GM21786 (cell line): ENCODE results near the gene CCDC78.

ENCODE experiments used
- ATAC-seq: cut with Tn5 transposase; IDR thresholded peaks from one replicate; pipeline ENCODE4 v1.9.1; 2021; ENCODE audit not compliant: unreplicated experiment

CCDC78 gene

DNA sequence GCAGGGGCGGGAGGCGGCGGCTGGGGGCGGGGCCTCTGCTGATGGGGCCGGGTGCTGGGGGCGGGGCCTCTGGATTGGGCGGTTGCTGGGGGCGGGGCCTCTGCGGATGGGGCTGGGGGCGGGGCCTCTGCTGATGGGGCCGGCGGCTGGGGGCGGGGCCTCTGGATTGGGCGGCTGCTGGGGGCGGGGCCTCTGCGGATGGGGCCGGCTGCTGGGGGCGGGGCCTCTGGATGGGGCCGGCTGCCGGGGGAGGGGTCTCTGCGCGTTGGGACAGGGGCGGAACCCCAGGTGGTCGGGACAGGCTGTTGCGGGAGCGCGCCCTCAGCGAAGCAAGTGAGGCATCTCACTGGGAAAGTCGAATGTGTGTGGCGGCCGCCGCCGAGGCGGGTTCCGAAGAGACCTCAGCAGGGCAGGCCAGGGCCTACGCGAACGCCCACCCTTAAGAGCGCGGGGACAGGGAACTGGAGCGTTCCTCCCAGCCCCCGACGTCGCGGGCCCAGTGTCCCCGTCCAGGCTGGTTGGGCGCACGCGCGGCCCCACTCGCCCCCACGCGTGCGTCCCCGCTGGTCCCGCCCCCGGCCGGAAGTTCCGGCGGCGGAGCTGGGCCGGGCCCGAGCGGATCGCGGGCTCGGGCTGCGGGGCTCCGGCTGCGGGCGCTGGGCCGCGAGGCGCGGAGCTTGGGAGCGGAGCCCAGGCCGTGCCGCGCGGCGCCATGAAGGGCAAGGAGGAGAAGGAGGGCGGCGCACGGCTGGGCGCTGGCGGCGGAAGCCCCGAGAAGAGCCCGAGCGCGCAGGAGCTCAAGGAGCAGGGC lies 46.2 kb downstream of the CCDC78 start, which contains the start of gene STUB1:
Gene STUB1, plus strand, starts transcription at position 597 of the 811 bp plus-strand sequence. Its CDS starts 116 bp downstream, at position 713.
- ATAC-seq: peak; percentile 37

DNA sequence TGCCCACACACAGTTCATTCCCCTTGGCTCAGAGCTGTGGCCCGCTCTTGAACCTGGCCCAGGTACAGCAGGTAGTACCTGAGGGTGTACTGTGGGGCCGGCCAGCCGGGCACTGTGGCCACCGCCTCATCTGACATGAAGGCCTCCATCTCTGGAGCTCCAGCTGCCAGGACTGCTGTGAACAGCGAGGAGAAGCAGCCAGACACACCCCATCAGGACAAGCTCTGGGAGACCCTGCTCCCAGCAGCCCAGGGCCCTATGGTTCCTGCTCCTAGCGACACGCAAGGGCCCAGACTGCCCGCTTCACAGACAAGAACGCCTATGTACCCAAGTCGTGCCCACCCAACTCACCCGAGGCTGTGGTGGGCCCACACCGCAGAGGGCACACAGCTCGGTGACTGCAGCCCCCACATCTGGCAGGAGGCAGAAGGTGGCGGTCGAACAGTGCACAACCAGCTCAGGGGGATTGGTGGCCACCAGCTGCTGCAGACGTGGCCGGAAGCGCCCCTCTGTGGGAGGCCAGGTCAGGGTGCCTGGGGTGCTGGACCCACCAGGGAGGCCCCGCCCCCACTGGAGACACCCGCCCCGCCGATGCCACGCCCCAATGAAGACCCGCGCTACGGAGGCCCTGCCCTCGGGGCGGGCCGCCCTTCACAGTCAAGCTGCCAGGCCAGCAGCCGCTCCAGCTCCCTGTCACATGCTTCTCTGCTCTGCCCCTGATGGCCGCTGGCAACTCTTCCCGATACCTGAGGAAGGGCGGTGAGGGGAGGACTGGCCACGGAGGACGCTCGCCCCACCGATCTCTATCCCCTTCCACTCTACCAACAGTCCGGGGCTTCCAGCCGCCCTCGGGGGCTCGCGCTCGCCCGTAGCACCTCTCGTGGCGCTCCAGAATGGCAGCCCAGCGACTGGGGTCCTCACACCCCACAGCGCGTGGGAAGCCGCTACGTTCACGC lies 47.1 kb downstream of the CCDC78 start:
- no peak for ATAC-seq

DNA sequence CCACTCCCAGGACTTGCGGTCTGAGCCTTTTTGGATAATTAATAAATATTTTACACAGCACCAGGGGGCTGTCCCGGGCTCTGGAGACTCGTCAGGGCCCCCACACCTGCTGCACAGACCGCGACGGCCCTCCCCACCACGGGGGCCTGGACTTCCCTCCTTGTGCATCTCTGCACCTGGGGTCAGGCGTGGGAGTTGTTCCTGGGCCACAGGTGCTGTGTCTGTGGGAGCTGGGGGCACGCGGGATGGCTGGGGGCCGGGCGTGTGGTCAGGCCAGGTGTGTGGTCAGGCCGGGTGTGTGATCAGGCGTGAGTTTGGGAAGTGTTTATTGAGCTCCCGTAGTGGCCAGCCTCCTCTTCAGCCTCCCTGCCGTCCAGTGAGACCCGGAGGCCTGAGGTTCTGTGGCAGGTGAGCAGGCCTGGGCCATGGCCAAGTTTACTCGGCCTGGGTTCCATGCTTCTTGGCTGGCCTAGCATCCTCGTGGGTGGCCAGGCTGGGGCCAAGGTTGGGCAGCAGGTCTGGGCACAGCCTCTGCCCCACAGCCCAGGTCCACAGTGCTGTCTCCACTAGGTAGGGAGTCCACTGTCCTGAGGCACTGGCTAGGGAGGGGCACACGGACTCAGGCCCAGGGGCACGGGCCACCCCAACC lies 47.9 kb downstream of the CCDC78 start:
- ATAC-seq: no peak

DNA sequence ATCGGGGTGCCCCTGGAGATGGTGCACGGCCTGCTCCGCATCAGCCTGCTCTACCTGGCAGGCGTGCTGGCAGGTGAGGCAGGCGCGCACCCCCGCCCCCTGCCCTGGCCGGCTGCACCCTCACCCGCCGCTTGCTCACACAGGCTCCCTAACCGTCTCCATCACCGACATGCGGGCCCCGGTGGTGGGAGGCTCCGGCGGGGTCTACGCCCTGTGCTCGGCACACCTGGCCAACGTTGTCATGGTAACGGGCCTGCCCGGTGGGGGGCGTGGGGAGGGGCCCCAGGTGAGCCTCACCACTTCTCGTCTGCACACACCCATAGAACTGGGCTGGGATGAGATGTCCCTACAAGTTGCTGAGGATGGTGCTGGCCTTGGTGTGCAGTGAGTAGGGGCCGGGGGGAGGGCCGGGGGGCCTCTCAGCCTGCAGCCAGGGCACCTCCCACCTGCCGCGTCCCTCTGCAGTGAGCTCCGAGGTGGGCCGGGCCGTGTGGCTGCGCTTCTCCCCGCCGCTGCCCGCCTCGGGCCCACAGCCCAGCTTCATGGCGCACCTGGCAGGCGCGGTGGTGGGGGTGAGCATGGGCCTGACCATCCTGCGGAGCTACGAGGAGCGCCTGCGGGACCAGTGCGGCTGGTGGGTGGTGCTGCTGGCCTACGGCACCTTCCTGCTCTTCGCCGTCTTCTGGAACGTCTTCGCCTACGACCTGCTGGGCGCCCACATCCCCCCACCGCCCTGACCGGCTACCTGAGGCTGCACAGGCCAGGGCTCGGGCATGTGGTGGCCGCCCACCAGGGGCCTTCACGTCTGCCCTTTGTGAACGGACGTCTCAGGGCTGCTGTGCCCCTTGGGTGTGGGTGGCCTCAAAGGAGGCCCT lies 48.7 kb downstream of the CCDC78 start:
- no peak for ATAC-seq

DNA sequence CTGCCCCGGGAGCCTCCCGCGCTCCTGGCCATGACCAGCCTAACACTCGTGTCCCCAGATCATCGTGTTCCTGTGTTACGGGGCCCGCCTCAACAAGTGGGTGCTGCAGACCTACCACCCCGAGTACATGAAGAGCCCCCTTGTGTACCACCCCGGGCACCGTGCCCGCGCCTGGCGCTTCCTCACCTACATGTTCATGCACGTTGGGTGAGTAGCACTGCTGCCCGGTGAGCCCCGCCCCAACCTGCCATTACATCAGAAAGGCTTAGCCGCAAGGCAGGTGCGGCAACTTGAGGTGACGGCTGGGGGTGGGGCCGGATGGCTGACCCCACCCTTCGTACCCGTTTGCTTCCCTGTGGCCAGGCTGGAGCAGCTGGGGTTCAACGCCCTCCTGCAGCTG lies 49.3 kb downstream of the CCDC78 start:
- no peak for ATAC-seq

DNA sequence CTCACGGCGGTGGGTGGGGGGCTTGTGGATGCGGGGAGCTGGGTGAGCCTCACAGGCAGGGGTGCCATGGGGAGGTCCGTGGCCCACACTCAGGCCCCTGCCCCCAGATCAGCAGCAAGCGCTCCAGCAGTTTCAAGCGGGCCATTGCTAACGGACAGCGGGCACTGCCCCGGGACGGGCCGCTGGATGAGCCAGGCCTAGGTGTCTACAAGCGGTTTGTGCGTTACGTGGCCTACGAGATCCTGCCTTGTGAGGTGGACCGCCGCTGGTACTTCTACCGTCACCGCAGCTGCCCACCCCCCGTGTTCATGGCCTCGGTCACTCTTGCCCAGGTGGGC lies 49.7 kb downstream of the CCDC78 start:
- ATAC-seq: no peak

DNA sequence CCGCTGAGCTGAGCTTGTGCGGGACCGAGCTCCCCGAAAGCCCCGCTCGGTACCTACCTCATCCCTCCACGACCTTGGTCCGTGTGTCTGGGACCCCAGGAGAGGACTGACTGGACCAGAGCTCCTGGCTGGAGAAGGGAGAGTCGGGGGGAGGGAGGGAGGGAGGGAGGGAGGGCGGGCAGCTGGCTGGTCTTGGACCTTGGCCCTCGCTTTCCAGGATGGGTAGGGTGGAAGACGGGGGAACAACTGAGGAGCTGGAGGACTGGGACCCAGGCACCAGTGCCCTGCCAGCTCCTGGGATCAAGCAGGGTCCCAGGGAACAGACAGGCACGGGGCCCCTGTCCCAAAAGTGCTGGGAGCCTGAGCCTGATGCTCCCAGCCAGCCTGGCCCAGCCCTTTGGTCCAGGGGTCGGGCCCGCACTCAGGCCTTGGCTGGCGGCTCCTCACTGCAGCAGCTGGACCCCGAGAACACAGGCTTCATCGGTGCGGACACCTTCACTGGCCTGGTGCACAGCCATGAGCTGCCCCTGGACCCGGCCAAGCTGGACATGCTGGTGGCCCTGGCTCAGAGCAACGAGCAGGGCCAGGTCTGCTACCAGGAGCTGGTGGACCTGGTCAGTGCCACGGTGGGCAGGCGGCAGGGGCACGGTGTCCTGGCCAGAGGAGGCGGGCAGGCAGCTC lies 50.2 kb downstream of the CCDC78 start:
- no peak for ATAC-seq

DNA sequence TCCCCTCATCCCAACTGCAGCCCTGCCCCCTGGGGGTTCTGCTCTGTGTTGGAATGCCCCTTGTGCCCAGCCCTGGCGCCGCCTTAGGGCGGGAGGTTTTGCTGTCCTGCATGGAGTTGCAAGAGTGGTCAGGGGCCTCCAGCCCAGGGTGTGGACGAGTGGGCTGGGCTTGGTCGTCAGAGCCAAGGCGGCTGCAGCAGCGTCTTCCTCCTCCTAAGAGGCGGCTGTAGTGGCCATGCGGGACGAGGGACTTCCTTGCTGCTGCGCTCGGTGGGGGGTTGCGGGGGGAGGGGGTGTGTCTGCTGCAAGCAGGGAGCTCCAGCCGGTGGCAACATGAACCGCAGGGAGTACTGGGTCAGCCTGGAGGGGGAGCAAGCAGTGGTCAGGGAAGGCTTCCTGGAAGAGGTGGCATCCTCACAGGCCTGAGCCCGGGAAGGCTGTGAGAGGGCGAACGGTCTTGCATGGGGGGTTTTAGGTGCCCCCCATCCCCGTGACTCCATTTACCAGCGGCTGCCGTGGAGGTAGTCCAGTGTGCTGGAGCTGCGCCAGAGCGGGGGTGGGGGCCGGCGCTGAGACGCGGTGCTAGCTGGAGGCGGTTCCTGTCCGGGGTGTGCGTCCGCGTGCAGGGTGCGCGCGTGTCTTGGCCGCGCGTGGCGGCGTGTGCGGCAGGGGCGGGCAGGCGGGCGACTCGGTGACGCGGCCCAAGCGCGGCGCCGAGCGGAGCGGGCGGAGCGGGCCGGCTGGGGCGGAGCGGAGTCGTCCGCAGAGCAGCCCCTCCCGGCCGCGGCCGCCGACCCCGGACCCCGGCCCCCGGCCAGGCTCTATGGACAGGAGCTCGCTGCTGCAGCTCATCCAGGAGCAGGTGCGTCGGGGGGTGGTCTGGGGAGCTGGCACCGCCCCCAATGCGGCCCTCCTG lies 51.0 kb downstream of the CCDC78 start, which contains the start of gene RHBDL1:
Gene RHBDL1, plus strand, starts transcription at position 704 of the 916 bp plus-strand sequence. Its CDS starts 120 bp downstream, at position 824.
- ATAC-seq: no peak

DNA sequence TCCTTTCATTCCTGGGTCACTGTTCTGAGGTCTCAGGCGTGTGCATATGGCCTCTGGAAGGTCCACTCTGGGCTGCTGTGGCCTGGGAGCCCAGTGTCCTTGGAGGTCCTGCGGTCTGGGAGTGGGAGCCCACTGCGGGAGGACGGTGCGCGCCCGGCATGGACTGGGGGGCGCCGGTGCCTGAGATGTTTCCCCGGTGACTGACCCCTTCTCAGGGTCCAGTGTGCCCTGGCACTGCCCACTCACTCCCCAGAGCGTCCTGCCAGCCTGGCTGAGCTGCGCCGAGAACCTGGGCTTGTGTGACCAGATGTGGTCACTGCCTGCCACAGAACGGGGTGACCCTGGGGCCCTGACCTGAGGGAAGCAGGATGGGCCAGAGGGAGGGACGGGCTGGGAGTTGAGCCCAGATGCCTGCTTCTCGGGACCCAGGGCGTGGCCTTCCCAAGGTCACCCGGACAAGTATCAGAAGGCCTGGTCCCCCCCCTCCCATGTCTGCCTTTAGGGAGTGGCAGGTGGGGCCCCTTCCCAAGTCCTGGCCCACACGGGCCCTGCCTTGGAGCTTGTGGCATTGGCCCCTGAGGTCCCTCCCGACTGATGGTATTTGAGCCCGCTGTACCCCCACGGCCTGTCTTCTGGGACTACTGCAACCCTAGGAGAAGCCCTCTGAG lies 51.9 kb downstream of the CCDC78 start:
- ATAC-seq: no peak

DNA sequence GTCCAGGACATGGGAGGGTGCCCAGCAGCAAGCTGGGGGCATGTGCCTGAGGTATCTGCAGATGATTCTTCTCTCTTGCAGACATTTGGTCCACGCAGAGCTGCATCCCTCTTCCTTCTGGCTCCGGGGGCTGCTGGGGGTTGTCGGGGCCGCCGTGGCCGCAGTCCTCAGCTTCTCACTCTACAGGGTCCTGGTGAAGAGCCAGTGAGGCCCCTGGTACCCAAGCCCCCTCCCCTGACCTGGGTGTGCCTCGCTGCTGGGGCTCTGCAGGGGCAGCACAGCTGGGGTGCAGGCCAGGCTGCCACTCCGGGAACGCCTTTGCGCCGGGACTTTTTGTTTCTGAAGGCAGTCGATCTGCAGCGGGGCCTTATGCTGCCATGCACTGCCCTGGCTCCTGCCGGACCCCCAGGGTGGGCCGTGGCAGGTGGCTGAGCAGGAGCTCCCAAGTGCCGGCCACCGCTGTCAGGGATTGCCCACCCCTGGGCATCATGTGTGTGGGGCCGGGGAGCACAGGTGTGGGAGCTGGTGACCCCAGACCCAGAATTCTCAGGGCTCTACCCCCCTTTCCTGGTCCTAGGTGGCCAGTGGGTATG lies 52.7 kb downstream of the CCDC78 start:
- ATAC-seq: no peak

DNA sequence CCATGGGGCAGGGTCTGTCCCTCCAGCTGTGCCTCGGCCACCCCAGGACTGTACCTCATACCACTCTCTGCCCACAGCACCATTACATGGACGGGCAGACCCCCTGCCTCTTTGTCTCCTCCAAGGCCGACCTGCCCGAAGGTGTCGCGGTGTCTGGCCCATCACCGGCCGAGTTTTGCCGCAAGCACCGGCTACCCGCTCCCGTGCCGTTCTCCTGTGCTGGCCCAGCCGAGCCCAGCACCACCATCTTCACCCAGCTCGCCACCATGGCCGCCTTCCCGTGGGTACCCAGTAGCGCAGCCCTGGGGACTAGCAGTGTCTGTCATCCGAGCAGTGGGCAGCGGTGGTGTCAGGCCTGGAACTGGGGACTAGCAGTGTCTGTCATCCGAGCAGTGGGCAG lies 53.4 kb downstream of the CCDC78 start:
- ATAC-seq: no peak
